Measurements from ENCODE around the gene CTPS2.

DNA sequence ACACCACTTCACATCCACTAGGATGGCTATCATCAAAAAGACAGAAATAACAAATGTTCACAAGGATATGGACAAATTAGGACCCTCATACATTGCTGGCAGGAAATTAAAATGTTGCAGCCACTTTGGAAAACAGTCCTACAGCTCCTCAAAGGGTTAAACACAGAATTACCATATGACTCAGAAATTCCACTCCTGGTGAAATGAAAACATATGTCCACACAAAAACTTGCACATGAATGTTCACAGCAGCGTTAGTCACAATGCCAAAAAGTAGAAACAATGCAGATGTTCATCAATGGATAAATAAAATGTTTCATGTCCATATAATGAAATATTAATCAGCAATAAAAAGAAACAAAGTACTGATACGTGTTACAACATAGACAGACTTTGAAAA is 47.4 kb downstream of the CTPS2 start:
- TF ChIP-seq POLR2A (IDR thresholded peaks at IDR 0.05; ENCODE audit: low read depth, low read length) (no peak), TAF1 (IDR thresholded peaks at IDR 0.05; ENCODE audit: borderline replicate concordance, low read depth, low read length) (no peak), POLR2AphosphoS5 (IDR thresholded peaks at IDR 0.05; ENCODE audit: low read depth, low read length) (no peak)

Data from GM12892 (cell line).